Dedifferentiated amniotic fluid mesenchymal stem cell (primary cell): Measurements from ENCODE around the gene DDX10.

Source experiments
- DNase-seq: peaks from one replicate; pipeline ENCODE4 v3.0.0-alpha.2; 2016; ENCODE audit errors: extremely low spot score

DDX10 gene

GRCh38 chr11:108975641-108976071 lies 310.8 kb downstream of the DDX10 start:
- DNase-seq, result no peak

GRCh38 chr11:108983636-108984420 lies 319.0 kb downstream of the DDX10 start:
- DNase-seq, result no peak

DNA sequence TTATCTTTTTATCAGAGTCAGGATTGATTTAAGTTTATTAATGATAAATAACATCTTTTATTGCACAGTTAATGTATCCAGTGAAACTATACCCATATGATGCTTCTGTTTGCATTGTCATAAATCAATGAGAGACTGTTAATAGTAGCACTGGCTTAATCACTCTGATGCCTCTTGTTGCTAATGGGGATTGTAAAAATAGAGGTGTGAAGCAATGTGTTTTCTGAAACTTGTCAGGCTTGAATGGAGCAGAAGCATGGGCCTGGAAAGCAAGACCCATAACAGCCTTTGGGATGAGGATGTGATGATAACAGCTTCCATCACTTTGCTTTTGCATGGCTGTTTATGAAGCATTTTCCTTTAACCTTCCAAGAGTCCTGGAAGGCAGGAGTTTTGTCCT lies 319.7 kb downstream of the DDX10 start:
- DNase-seq, result no peak

DNA sequence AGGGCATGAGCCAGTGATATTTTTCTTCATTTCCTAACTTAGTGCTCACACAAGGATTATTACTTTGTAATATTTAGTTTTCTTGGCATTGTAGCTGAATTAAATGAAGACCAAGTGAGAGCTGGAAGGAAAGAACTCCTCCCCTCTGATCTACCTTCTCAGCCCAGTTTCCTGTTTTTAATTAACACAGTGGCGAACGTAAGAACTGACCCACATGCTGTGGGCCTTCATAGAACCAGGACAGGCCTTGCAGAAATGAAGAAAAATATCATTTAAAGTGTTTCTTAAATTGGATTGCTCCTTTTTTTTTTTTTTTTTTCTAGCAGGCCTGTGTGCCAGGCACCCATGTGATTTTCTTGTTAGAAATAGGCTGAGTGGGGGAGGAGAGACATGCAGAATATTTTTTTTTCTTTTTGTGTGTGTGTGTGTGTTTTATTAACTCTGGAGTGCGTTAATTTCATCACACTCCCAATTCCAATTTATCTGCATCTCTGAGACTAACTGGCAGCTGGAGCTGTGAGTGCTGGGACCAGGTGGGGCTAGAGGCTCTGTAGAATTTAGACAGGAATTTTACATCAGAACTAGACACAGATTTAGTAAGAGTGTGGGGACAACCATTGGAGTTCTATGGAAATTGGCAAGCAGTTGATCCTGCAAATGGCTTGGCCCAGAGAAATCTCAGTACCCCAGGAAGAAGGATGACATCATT lies 320.5 kb downstream of the DDX10 start:
- DNase-seq, result no peak

DNA sequence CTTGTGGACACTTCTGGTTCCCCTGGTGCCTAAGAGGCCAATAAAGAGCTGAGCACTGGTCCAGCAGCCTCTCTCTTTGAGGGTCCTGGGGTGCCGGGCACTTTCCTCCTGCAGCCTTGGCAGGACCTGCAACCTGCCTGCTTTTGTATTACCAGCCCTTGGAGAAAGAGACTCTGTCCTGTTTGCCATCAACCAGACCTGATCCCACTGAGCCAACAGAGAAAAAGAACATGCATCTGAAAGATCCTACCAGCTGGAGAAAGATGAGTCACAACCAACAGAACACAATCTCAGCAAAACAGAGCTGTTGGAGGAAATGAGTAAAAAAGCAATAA lies 321.0 kb downstream of the DDX10 start:
- peak; percentile 35 for DNase-seq
